ENCODE measurements around the gene ITPKA. TPM values are rescaled to one million over a fixed set of nuclear protein-coding genes. Genes with fewer than 3 reads are reported as not detected.

The ITPKA gene
- total RNA-seq, 4 donors from 2014 or later: 0.83 to 1.5 TPM; not detected in 2

DNA sequence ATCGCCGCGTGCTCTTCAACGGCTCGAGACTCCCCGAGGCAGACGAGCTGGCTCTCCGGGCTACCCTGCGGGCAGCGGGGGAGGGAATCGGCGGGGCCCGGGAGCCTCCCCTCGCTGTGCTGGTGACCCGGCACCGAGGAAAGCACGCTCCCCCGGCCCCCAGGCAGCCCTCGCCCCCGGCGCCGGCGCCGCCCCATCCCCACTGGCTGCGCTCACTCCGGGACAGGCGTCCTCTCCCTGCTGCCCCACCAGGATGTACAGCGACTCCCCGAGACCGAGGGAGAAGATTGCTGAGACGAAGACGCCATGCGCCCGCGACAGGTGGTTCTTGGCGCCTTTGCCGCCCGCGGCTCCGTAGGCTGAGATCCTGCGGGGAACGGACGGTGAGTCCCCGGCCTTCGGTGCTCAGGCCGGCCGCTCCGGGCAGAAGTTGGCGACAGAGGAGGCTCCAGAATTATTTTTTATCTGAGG lies 18.3 kb downstream of the ITPKA start:
- Histone ChIP-seq H3K4me1 (peaks cover 23 to 30% of the 10 kb centered on the region in 2 donors), H3K9me3 (no peaks in the 10 kb centered on the region), H3K27ac (no peak overlapping the region), H3K27me3 (peaks cover 18% of the 10 kb centered on the region), H3K4me3 (replicated peaks in 1 of 3) (peak overlapping the region in 1 of 3 donors; percentile 13), H3K36me3 (no peaks in the 10 kb centered on the region)
- DNase-seq: no peak
- TF ChIP-seq, protein P1, sequence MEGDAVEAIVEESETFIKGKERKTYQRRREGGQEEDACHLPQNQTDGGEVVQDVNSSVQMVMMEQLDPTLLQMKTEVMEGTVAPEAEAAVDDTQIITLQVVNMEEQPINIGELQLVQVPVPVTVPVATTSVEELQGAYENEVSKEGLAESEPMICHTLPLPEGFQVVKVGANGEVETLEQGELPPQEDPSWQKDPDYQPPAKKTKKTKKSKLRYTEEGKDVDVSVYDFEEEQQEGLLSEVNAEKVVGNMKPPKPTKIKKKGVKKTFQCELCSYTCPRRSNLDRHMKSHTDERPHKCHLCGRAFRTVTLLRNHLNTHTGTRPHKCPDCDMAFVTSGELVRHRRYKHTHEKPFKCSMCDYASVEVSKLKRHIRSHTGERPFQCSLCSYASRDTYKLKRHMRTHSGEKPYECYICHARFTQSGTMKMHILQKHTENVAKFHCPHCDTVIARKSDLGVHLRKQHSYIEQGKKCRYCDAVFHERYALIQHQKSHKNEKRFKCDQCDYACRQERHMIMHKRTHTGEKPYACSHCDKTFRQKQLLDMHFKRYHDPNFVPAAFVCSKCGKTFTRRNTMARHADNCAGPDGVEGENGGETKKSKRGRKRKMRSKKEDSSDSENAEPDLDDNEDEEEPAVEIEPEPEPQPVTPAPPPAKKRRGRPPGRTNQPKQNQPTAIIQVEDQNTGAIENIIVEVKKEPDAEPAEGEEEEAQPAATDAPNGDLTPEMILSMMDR (IDR thresholded peaks at IDR 0.05): no peak
- TF ChIP-seq POLR2A (IDR thresholded peaks at IDR 0.05): no peak
- 0 to 7% methylated on average over 19 to 45 of the region's 49 CpGs for WGBS, 2 donors
- intact Hi-C loops (cut with DNase I): no loop called here

DNA sequence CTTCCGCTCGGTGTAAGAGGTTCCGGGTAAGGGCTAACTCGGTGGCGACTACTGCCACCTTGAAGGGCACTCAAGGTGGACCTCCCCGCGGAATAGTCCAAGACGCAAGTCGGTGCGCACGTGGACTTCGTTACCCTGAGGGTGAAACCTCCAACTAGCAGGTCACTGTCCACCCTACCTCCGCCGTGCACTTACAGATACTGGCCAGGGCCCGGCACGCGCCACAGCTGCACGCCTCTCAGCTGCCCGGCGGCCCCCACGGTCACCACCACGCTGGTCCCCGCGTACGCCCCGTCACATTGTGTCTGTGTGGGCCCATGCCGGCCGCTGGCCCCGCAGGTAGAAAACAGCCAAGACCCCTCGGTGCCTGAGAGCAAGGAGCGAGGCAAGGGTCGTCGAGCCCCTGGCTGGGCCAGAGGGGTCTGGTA lies 18.9 kb downstream of the ITPKA start:
- Histone ChIP-seq H3K4me3 (replicated peaks in 1 of 3) (peak overlapping the region in 1 of 3 donors; percentile 15), H3K9me3 (no peaks in the 10 kb centered on the region), H3K27ac (no peak overlapping the region), H3K27me3 (peaks cover 18% of the 10 kb centered on the region), H3K36me3 (no peaks in the 10 kb centered on the region), H3K4me1 (peaks cover 23 to 30% of the 10 kb centered on the region in 2 donors)
- TF ChIP-seq, protein P1 (IDR thresholded peaks at IDR 0.05): no peak
- TF ChIP-seq POLR2A (IDR thresholded peaks at IDR 0.05): no peak
- WGBS, 2 donors: 6 to 15% methylated on average over 8 to 16 of the region's 33 CpGs
- DNase-seq: no peak
- intact Hi-C loops (cut with DNase I): no loop called here

DNA sequence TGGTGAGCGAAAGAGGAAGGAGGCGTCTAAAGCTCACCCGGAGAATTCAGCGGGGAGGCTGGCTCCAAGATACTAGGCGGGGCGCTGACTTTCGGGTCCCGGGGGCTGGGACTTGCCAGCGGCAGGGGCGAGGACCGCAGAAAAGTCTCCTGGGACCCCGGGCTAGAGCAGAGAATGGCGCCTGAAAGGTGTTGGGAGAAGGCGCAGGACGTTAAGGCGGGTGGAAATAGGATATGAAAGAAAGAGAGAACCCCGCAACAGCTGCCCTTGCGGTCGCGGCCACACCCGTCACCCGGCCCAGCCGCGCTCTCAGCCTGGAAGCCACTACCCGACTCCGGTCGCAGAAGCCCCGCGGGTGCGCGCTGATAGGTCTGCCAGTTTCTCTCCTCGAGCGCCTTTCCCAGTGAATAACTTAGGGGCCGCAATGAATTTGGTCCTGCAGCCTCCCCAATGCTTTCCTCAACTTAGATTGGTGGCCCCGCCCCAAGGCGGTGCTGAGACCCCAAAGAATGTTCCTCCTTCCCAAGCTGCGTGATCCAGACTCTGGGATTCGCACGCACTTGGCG lies 19.3 kb downstream of the ITPKA start:
- DNase-seq: peak in 1 of 2 donors; percentile 23
- intact Hi-C loops (cut with DNase I): no loop called here
- H3K27ac ChIP-seq: no peak overlapping the region
- H3K4me1 ChIP-seq: peaks cover 23 to 30% of the 10 kb centered on the region in 2 donors
- H3K4me3 ChIP-seq (replicated peaks in 1 of 3): peak overlapping the region in 1 of 3 donors; percentile 15
- H3K27me3 ChIP-seq: peaks cover 18% of the 10 kb centered on the region
- WGBS, 2 donors: 3 to 4% methylated on average over 34 to 36 of the region's 40 CpGs
- no peaks in the 10 kb centered on the region for H3K36me3 ChIP-seq
- no peak for TF ChIP-seq POLR2A (IDR thresholded peaks at IDR 0.05)
- TF ChIP-seq, protein P1 (IDR thresholded peaks at IDR 0.05): no peak
- no peaks in the 10 kb centered on the region for H3K9me3 ChIP-seq

DNA sequence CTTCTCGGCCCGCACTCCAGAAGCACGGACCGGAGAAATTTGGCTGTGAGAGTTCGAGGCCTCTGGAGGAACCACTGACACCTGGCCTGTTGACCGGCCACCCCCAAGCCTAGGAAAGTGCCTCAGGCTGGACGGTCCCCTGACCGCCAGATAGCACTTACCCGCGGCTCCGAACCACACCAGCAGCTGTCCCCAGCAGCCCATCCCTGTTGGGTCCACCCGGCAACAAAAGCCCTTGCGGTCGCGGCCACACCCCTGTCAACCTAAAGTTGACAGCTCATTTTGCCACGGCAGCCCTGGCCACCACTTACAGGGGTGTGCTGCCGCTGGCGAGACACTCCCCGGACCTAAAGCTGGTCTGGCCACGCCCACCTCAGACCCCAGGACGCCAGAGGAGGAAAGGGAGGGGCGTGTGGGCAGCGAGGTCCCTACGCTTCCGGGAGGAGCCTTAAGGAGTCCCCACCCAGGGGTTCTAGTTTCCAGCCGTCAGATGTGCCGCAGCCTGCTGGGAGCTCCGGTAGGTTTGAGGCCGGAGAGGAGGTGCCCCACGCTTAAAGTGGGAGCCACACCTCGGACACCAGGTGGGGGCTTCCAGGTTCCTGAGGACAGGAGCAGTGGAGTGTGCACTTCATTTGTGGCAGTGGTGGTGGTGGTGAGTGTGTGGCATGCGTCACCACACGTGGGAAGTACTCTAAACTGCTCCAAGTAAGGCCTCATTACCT lies 20.0 kb downstream of the ITPKA start, which contains the start of gene LTK:
Gene LTK (minus strand): TSS at position 322 of the 722 bp plus-strand sequence. CDS start 118 bp downstream, at position 204.
- DNase-seq: no peak
- H3K27ac ChIP-seq: no peak within 1 kb of the TSS

More for the DNA sequence above, 20.0 kb downstream of the ITPKA start, which contains the start of gene LTK:
- Histone ChIP-seq H3K36me3 (no peaks in the 10 kb centered on the region), H3K27me3 (peaks cover 18% of the 10 kb centered on the region), H3K4me3 (replicated peaks in 1 of 3) (peak within 1 kb of the TSS in 1 of 3 donors; percentile 15), H3K9me3 (no peaks in the 10 kb centered on the region), H3K4me1 (peaks cover 23 to 30% of the 10 kb centered on the region in 2 donors)
- intact Hi-C loops (cut with DNase I): no loop called here
- 8 to 32% methylated on average over 7 to 20 of the region's 33 CpGs for WGBS, 2 donors
- TF ChIP-seq, protein P1 (IDR thresholded peaks at IDR 0.05): no peak
- TF ChIP-seq POLR2A (IDR thresholded peaks at IDR 0.05): no peak

Measured in thyroid gland (tissue), 4 donors.